ENCODE measurements around the gene CHD3. TPM values are rescaled to one million over a fixed set of nuclear protein-coding genes. Genes with fewer than 3 reads are reported as not detected.

Gene CHD3
- total and polyA plus RNA-seq, 2 of the 13 experiments (the other 11 are each of a cell fraction or from before 2014, with no cell fraction given): 2.7 to 3.7 TPM

GRCh38 chr17:7851438-7852261, 36.9 kb upstream of the CHD3 start (continued):
- TF ChIP-seq ZHX2 (IDR thresholded peaks at IDR 0.05; ENCODE audit: low read depth) (peak; percentile 54; the same call in 1 of the 2 replicates), ZHX2 (CRISPR knock-in tag; IDR thresholded peaks at IDR 0.05; ENCODE audit: borderline replicate concordance) (no peak), SAFB2 (CRISPR knock-in tag; IDR thresholded peaks at IDR 0.05; ENCODE audit: borderline replicate concordance, low read depth) (peak; percentile 63; the same call in 1 of the 2 replicates), ELF3 (CRISPR knock-in tag; IDR thresholded peaks at IDR 0.05) (peak; percentile 43), PTBP1 (IDR thresholded peaks at IDR 0.05; ENCODE audit: low read depth, low read length, poor library complexity, severe bottlenecking) (no peak), ZSCAN5A (CRISPR knock-in tag; IDR thresholded peaks at IDR 0.05; ENCODE audit: borderline replicate concordance) (0 out of 2 replicates have a peak, but pooled peaks have one; percentile 34), STAT5B (CRISPR knock-in tag; IDR thresholded peaks at IDR 0.05) (no peak), CREBL2 (CRISPR knock-in tag; IDR thresholded peaks at IDR 0.05; ENCODE audit: borderline replicate concordance) (no peak), TFDP1 (CRISPR knock-in tag; IDR thresholded peaks at IDR 0.05; ENCODE audit: borderline replicate concordance) (peak; percentile 24; the same call in 1 of the 2 replicates), SP140L (CRISPR knock-in tag; IDR thresholded peaks at IDR 0.05; ENCODE audit: borderline replicate concordance) (no peak), MYC (CRISPR knock-in tag; IDR thresholded peaks at IDR 0.05; ENCODE audit: borderline replicate concordance) (peak; percentile 67; the same call in 1 of the 2 replicates), YEATS2 (CRISPR knock-in tag; IDR thresholded peaks at IDR 0.05; ENCODE audit: borderline replicate concordance) (peak; percentile 65; the same call in 1 of the 2 replicates), FOSL2 (CRISPR knock-in tag; IDR thresholded peaks at IDR 0.05) (peak; percentile 24; the same call in 1 of the 2 replicates), ZNF556 (CRISPR knock-in tag; IDR thresholded peaks at IDR 0.05; ENCODE audit: borderline replicate concordance) (peak; percentile 45; the same call in 1 of the 2 replicates), CEBPB (IDR thresholded peaks at IDR 0.05; ENCODE audit: borderline replicate concordance, low read depth, low read length) (no peak), HNRNPLL (IDR thresholded peaks at IDR 0.05; ENCODE audit: low read depth, low read length, poor library complexity, severe bottlenecking) (peak; percentile 63), ARNT2 (CRISPR knock-in tag; IDR thresholded peaks at IDR 0.05; ENCODE audit: low read depth) (no peak), ZBTB14 (CRISPR knock-in tag; IDR thresholded peaks at IDR 0.05) (no peak)
